Measurements from ENCODE around the gene RBM14.

DNA sequence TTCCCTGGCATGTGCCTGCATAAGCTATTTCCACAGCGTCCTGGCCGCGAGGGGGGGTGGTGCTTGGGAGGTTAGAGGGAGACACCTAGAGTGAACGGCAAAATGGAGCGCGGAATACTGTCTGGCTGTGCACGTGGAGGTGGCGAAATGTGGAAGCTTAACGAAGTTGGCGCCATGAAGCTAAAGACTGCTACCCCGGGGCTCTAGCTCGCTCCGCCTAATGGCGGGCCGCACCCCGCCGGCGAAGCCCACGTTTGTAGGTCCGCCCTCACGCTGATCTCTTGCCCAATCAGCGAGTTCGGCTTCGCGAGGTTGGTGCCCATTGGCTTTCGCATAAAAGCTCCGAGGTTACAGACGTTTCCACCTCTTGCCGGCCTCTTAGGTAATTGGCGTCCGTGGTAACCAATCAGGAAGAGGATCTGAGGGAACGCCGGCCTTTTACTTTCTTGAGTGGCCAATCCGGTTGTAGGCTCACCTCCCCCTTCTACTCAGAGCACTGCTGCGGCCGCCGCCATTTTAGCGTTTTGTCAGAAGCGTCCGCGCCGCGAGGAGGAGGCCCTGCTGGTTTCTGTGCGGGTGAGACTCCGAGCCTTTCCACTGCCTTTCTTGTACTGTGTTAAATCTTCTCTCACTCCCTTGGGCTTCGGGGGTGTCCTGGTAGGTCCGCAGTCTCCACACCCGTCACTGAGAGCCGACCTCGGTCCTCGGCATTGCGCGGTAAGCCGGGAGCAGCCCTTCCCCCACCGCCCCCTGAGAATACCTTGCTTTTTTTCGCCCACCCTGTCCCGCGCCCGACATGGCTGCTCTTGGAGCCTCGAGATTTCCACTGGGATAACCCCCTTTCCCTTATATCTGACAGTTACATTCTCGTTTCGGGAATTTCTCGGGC is 22.0 kb downstream of the RBM14 start, which contains the start of gene RBM4:
- TF ChIP-seq, protein P1, sequence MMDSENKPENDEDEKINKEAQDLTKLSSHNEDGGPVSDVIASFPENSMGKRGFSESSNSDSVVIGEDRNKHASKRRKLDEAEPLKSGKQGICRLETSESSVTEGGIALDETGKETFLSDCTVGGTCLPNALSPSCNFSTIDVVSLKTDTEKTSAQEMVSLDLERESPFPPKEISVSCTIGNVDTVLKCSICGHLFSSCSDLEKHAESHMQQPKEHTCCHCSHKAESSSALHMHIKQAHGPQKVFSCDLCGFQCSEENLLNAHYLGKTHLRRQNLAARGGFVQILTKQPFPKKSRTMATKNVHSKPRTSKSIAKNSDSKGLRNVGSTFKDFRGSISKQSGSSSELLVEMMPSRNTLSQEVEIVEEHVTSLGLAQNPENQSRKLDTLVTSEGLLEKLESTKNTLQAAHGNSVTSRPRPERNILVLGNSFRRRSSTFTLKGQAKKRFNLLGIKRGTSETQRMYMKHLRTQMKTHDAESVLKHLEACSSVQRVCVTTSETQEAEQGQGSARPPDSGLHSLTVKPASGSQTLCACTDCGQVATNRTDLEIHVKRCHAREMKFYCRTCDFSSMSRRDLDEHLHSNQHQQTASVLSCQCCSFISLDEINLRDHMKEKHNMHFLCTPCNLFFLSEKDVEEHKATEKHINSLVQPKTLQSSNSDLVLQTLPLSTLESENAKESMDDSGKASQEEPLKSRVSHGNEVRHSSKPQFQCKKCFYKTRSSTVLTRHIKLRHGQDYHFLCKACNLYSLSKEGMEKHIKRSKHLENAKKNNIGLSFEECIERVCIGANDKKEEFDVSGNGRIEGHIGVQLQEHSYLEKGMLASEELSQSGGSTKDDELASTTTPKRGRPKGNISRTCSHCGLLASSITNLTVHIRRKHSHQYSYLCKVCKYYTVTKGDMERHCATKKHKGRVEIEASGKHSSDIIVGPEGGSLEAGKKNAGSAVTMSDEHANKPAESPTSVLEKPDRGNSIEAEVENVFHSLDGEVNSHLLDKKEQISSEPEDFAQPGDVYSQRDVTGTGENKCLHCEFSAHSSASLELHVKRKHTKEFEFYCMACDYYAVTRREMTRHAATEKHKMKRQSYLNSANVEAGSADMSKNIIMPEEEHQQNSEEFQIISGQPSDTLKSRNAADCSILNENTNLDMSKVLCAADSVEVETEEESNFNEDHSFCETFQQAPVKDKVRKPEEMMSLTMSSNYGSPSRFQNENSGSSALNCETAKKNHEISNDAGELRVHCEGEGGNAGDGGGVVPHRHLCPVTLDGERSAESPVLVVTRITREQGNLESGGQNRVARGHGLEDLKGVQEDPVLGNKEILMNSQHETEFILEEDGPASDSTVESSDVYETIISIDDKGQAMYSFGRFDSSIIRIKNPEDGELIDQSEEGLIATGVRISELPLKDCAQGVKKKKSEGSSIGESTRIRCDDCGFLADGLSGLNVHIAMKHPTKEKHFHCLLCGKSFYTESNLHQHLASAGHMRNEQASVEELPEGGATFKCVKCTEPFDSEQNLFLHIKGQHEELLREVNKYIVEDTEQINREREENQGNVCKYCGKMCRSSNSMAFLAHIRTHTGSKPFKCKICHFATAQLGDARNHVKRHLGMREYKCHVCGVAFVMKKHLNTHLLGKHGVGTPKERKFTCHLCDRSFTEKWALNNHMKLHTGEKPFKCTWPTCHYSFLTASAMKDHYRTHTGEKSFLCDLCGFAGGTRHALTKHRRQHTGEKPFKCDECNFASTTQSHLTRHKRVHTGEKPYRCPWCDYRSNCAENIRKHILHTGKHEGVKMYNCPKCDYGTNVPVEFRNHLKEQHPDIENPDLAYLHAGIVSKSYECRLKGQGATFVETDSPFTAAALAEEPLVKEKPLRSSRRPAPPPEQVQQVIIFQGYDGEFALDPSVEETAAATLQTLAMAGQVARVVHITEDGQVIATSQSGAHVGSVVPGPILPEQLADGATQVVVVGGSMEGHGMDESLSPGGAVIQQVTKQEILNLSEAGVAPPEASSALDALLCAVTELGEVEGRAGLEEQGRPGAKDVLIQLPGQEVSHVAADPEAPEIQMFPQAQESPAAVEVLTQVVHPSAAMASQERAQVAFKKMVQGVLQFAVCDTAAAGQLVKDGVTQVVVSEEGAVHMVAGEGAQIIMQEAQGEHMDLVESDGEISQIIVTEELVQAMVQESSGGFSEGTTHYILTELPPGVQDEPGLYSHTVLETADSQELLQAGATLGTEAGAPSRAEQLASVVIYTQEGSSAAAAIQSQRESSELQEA (IDR thresholded peaks at IDR 0.05; ENCODE audit: low read depth) = no peak
- TF ChIP-seq, protein P2, sequence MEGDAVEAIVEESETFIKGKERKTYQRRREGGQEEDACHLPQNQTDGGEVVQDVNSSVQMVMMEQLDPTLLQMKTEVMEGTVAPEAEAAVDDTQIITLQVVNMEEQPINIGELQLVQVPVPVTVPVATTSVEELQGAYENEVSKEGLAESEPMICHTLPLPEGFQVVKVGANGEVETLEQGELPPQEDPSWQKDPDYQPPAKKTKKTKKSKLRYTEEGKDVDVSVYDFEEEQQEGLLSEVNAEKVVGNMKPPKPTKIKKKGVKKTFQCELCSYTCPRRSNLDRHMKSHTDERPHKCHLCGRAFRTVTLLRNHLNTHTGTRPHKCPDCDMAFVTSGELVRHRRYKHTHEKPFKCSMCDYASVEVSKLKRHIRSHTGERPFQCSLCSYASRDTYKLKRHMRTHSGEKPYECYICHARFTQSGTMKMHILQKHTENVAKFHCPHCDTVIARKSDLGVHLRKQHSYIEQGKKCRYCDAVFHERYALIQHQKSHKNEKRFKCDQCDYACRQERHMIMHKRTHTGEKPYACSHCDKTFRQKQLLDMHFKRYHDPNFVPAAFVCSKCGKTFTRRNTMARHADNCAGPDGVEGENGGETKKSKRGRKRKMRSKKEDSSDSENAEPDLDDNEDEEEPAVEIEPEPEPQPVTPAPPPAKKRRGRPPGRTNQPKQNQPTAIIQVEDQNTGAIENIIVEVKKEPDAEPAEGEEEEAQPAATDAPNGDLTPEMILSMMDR (IDR thresholded peaks at IDR 0.05 in 2 of 3, conservative IDR thresholded peaks at IDR 0.05 in 1 of 3; ENCODE audit: insufficient read depth in 2 of 3, low read depth in 1 of 3, low read length in 3 of 3) = peak in 1 of 3 experiments; percentile 28; a peak in 1 of 6 replicates
- no peak for TF ChIP-seq SAFB (IDR thresholded peaks at IDR 0.05; ENCODE audit: borderline replicate concordance, low read depth, low read length)
- no peak for TF ChIP-seq RBM14 (IDR thresholded peaks at IDR 0.05; ENCODE audit: borderline replicate concordance, insufficient read depth, low read depth, low read length)
- TF ChIP-seq NR2C1 (IDR thresholded peaks at IDR 0.05) = no peak
- TF ChIP-seq NR2C1 (tag; IDR thresholded peaks at IDR 0.05) = 0 out of 2 replicates have a peak, but pooled peaks have one; percentile 15
- TF ChIP-seq SIN3A (IDR thresholded peaks at IDR 0.05; ENCODE audit: borderline replicate concordance in 2 of 2, control insufficient read depth in 1 of 2, low read depth in 2 of 2, low read length in 2 of 2) = peak in 1 of 2 experiments; percentile 65; a peak in 1 of 4 replicates
- no peak for TF ChIP-seq SIX5 (IDR thresholded peaks at IDR 0.05; ENCODE audit: borderline replicate concordance in 1 of 2, insufficient read depth in 1 of 2, low read depth in 1 of 2, low read length in 2 of 2)
- TF ChIP-seq, protein P3, sequence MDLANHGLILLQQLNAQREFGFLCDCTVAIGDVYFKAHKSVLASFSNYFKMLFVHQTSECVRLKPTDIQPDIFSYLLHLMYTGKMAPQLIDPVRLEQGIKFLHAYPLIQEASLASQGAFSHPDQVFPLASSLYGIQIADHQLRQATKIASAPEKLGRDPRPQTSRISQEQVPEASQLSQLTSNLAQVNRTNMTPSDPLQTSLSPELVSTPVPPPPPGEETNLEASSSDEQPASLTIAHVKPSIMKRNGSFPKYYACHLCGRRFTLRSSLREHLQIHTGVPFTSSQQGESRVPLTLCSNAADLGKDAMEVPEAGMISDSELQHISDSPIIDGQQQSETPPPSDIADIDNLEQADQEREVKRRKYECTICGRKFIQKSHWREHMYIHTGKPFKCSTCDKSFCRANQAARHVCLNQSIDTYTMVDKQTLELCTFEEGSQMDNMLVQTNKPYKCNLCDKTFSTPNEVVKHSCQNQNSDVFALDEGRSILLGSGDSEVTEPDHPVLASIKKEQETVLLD (IDR thresholded peaks at IDR 0.05) = no peak
- TF ChIP-seq ZNF324 (CRISPR knock-in tag; IDR thresholded peaks at IDR 0.05) = no peak
- peak; percentile 96 for TF ChIP-seq POLR2A (conservative IDR thresholded peaks at IDR 0.05)
- TF ChIP-seq, protein P4, sequence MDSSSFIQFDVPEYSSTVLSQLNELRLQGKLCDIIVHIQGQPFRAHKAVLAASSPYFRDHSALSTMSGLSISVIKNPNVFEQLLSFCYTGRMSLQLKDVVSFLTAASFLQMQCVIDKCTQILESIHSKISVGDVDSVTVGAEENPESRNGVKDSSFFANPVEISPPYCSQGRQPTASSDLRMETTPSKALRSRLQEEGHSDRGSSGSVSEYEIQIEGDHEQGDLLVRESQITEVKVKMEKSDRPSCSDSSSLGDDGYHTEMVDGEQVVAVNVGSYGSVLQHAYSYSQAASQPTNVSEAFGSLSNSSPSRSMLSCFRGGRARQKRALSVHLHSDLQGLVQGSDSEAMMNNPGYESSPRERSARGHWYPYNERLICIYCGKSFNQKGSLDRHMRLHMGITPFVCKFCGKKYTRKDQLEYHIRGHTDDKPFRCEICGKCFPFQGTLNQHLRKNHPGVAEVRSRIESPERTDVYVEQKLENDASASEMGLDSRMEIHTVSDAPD (CRISPR knock-in tag; IDR thresholded peaks at IDR 0.05) = no peak
- TF ChIP-seq, protein P5, sequence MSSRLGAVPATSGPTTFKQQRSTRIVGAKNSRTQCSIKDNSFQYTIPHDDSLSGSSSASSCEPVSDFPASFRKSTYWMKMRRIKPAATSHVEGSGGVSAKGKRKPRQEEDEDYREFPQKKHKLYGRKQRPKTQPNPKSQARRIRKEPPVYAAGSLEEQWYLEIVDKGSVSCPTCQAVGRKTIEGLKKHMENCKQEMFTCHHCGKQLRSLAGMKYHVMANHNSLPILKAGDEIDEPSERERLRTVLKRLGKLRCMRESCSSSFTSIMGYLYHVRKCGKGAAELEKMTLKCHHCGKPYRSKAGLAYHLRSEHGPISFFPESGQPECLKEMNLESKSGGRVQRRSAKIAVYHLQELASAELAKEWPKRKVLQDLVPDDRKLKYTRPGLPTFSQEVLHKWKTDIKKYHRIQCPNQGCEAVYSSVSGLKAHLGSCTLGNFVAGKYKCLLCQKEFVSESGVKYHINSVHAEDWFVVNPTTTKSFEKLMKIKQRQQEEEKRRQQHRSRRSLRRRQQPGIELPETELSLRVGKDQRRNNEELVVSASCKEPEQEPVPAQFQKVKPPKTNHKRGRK (tag; IDR thresholded peaks at IDR 0.05) = no peak
- TF ChIP-seq ZKSCAN8 (CRISPR knock-in tag; IDR thresholded peaks at IDR 0.05) = no peak

Measured in K562 (cell line).